ENCODE results near the gene MARCHF9. TPM values are rescaled to one million over a fixed set of nuclear protein-coding genes. Genes with fewer than 3 reads are reported as not detected.
A peak's percentile ranks its signal among the peaks of the same experiment; 100 is the strongest.

The MARCHF9 gene
- polyA plus RNA-seq, 1 of the 3 experiments (the other 2 are of a cell fraction) = 24.2 TPM

DNA sequence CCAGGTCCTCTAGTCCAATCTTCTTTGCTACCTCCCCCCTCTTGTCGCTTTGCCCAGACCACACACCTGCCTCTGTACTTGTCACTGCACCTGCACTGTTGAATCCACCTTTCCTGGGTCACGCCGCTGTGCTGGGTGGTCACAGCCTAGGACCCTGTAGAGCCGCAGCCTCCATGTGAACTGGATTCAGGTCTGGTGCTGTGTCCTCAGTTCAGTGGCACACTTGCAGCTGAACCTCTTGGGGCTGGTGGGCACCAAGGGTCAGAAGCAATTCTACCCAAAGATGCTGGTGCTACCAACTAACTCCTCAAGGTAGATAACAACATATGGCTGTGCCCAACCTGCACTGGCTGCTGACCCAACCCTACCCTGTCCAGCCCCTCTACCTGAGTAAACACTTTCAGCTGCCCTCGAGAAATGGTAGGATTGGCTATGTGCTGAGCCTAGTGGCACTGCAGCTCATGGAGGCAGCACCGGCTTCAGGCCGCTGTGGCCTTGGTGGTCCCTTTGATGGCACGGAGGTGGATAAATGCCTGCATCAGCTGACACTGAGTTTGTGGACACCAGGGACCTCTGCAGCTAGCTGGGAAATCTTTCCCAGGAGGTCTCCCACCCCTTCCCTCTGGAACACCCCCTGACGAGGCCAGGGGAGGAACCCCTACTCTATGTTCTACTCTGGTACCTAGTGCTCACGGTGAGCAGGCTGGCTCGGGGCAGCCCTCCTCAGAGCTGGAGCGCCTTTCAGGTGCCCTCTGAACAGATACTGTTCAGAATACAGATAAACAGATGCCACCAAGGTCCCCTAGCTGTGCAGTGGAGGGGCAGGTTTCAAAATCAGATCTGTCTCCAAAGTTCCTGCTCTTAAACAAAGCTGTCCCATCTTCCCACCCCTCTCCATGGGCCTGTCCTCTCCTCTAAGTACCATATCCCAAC lies 30.6 kb upstream of the MARCHF9 start (continued):
- TF ChIP-seq, protein P1, sequence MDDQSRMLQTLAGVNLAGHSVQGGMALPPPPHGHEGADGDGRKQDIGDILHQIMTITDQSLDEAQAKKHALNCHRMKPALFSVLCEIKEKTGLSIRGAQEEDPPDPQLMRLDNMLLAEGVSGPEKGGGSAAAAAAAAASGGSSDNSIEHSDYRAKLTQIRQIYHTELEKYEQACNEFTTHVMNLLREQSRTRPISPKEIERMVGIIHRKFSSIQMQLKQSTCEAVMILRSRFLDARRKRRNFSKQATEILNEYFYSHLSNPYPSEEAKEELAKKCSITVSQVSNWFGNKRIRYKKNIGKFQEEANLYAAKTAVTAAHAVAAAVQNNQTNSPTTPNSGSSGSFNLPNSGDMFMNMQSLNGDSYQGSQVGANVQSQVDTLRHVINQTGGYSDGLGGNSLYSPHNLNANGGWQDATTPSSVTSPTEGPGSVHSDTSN (IDR thresholded peaks at IDR 0.05) = no peak

DNA sequence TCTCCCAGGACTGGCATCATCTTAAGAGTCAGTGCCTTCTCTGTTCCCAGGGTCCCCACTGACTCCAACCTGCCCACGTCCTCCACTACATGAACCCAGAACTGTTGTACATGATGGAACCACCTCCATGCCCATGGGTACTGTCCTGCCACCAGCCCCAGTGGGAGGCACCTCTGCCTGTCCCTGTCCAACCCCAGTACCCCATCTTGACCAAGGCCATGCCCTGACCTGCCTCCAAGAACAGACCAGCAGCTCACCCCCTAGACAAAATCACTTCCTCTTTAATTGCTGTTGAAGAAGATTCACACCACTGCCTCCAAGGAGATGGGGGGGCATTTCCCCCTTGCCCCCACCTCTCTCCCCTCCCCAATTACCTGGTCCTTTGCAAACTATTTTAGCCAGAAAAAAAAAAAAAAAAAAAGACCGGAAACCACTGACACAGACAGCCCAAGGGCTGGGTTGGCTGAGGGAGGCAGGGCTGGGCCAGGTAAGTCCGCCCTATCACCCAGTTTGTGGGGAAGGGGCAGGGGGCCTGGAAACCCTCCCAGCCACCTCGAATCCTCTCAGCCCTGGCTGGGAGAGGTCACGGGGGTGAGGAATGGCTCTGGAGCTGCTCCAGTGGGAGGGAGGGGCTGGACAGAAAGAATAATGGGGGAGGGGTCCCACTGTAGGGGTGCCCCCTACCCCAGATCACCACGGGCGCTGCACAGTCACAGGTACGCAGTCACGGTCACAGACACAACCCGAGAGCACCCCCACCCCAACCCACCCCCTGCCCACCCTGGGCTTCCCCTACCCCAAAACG lies 29.8 kb upstream of the MARCHF9 start:
- WGBS (ENCODE audit: low lambda C conversion rate) = 76% methylated on average over 8 of the region's 11 CpGs
- Histone ChIP-seq H4K20me1 (ENCODE audit: insufficient read depth) (no peaks in the 10 kb centered on the region), H3K9ac (no peak overlapping the region), H3K4me3 (ENCODE audit: low read depth in 2 of 2, low read length in 1 of 2) (no peak overlapping the region), H2AFZ (ENCODE audit: low read depth) (no peak overlapping the region), H3K9me2 (no peaks in the 10 kb centered on the region), H3F3A (replicated peaks; ENCODE audit: insufficient read depth) (peaks cover 18% of the 10 kb centered on the region), H3K36me3 (replicated peaks in 1 of 2; ENCODE audit: control insufficient read depth in 1 of 2, insufficient read depth in 2 of 2, low read length in 1 of 2) (peaks cover 3 to 23% of the 10 kb centered on the region in 2 experiments), H3K4me1 (ENCODE audit: control insufficient read depth in 1 of 2, insufficient read depth in 2 of 2, low read depth in 1 of 2, low read length in 1 of 2) (peaks cover 0 to 8% of the 10 kb centered on the region in 2 experiments; a peak in 1 of 4 replicates), H3K27me3 (ENCODE audit: insufficient read depth) (no peaks in the 10 kb centered on the region), H3K4me2 (no peak overlapping the region), H3K79me2 (ENCODE audit: insufficient read depth) (no peaks in the 10 kb centered on the region), H3K9me3 (no peaks in the 10 kb centered on the region), H3K27ac (ENCODE audit: low read depth in 2 of 2, low read length in 1 of 2) (no peak overlapping the region)
- DNase-seq = no peak
- TF ChIP-seq, protein P2, sequence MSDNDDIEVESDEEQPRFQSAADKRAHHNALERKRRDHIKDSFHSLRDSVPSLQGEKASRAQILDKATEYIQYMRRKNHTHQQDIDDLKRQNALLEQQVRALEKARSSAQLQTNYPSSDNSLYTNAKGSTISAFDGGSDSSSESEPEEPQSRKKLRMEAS (IDR thresholded peaks at IDR 0.05; ENCODE audit: low read depth) = no peak
- TF ChIP-seq TAF1 (IDR thresholded peaks at IDR 0.05; ENCODE audit: borderline replicate concordance, low read depth, low read length) (no peak), CHD2 (IDR thresholded peaks at IDR 0.05; ENCODE audit: low read length, partially characterized antibody) (no peak)
- ChIA-PET POLR2A (interaction anchor here (0.9 to 3.6 kb wide), 3 partner anchors 11 to 114 kb away, joined by 3 to 21 read pairs (median 18); partner anchors contain the start of genes ARHGEF25 and TSPAN31), CTCF (interaction anchor here (0.7 to 9.4 kb wide), 24 partner anchors 9 to 221 kb away, joined by 3 to 133 read pairs (median 5); partner anchors contain the start of genes AGAP2, B4GALNT1, CDK4 and OS9)

DNA sequence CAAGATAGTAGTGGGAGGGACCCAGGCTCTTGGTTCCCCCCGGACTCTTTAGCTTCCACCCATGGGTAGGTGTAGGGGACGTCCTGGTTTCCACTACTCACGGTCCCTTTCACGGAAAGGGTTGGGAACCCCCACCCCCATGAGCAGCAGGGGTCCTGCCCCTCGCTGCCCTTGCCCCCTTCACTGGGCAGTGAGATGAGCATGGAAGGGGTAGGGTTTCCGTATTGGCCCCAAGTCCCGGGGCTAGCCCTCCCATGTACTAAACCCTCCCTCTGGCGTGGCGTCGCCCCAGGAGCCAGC lies 29.1 kb upstream of the MARCHF9 start:
- Histone ChIP-seq H4K20me1 (ENCODE audit: insufficient read depth) (no peaks in the 10 kb centered on the region), H3K36me3 (replicated peaks in 1 of 2; ENCODE audit: control insufficient read depth in 1 of 2, insufficient read depth in 2 of 2, low read length in 1 of 2) (peaks cover 3 to 22% of the 10 kb centered on the region in 2 experiments), H2AFZ (ENCODE audit: low read depth) (peak overlapping the region; percentile 89; the same call in 1 of the 2 replicates), H3K4me1 (ENCODE audit: control insufficient read depth in 1 of 2, insufficient read depth in 2 of 2, low read depth in 1 of 2, low read length in 1 of 2) (peaks cover 0 to 8% of the 10 kb centered on the region in 2 experiments; a peak in 1 of 4 replicates), H3K4me3 (ENCODE audit: low read depth in 2 of 2, low read length in 1 of 2) (peak overlapping the region; percentile 76 to 79), H3F3A (replicated peaks; ENCODE audit: insufficient read depth) (peaks cover 18% of the 10 kb centered on the region), H3K4me2 (peak overlapping the region; percentile 85), H3K9me3 (no peaks in the 10 kb centered on the region), H3K9ac (peak overlapping the region; percentile 82; the same call in 1 of the 2 replicates), H3K9me2 (no peaks in the 10 kb centered on the region), H3K27me3 (ENCODE audit: insufficient read depth) (no peaks in the 10 kb centered on the region), H3K79me2 (ENCODE audit: insufficient read depth) (no peaks in the 10 kb centered on the region), H3K27ac (ENCODE audit: low read depth in 2 of 2, low read length in 1 of 2) (no peak overlapping the region; a peak in 1 of 4 replicates)
- TF ChIP-seq TCF12 (IDR thresholded peaks at IDR 0.05) = no peak
- no peak for TF ChIP-seq MXI1 (IDR thresholded peaks at IDR 0.05; ENCODE audit: low read depth, low read length)
- TF ChIP-seq EZH2phosphoT487 (IDR thresholded peaks at IDR 0.05; ENCODE audit: borderline replicate concordance, low read depth) = no peak
- TF ChIP-seq, protein P1 (IDR thresholded peaks at IDR 0.05) = no peak
- no peak for TF ChIP-seq GATA2 (CRISPR knock-in tag; IDR thresholded peaks at IDR 0.05)
- TF ChIP-seq MEF2A (IDR thresholded peaks at IDR 0.05; ENCODE audit: borderline replicate concordance, low read depth) = no peak
- TF ChIP-seq JUND (IDR thresholded peaks at IDR 0.05) = no peak
- TF ChIP-seq FOXM1 (IDR thresholded peaks at IDR 0.05; ENCODE audit: low read depth) = no peak
- TF ChIP-seq, protein P3, sequence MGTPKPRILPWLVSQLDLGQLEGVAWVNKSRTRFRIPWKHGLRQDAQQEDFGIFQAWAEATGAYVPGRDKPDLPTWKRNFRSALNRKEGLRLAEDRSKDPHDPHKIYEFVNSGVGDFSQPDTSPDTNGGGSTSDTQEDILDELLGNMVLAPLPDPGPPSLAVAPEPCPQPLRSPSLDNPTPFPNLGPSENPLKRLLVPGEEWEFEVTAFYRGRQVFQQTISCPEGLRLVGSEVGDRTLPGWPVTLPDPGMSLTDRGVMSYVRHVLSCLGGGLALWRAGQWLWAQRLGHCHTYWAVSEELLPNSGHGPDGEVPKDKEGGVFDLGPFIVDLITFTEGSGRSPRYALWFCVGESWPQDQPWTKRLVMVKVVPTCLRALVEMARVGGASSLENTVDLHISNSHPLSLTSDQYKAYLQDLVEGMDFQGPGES (IDR thresholded peaks at IDR 0.05; ENCODE audit: low read depth, low read length) = no peak
- TF ChIP-seq POLR2AphosphoS5 (IDR thresholded peaks at IDR 0.05; ENCODE audit: low read depth, low read length) = no peak
- TF ChIP-seq, protein P4, sequence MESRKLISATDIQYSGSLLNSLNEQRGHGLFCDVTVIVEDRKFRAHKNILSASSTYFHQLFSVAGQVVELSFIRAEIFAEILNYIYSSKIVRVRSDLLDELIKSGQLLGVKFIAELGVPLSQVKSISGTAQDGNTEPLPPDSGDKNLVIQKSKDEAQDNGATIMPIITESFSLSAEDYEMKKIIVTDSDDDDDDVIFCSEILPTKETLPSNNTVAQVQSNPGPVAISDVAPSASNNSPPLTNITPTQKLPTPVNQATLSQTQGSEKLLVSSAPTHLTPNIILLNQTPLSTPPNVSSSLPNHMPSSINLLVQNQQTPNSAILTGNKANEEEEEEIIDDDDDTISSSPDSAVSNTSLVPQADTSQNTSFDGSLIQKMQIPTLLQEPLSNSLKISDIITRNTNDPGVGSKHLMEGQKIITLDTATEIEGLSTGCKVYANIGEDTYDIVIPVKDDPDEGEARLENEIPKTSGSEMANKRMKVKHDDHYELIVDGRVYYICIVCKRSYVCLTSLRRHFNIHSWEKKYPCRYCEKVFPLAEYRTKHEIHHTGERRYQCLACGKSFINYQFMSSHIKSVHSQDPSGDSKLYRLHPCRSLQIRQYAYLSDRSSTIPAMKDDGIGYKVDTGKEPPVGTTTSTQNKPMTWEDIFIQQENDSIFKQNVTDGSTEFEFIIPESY (IDR thresholded peaks at IDR 0.05; ENCODE audit: borderline replicate concordance, low read depth) = no peak
- ChIA-PET POLR2A (interaction anchor here (0.5 to 3.6 kb wide), 4 partner anchors 10 to 115 kb away, joined by 3 to 21 read pairs (median 10); partner anchors contain the start of genes ARHGEF25 and TSPAN31), CTCF (interaction anchor here (0.6 to 9.4 kb wide), 31 partner anchors 10 to 487 kb away, joined by 3 to 133 read pairs (median 4); partner anchors contain the start of genes AGAP2, B4GALNT1, CDK4 and EEF1AKMT3)
- no peak for DNase-seq
- WGBS (ENCODE audit: low lambda C conversion rate) = 19% methylated on average over 7 of the region's 10 CpGs

All from SK-N-SH (cell line).